ENCODE measurements around the gene ZNF675.
"Not testable (repeated sequence)": the region's sequence is repeated elsewhere in the genome, so short reads cannot be mapped to it uniquely, and the experiment has no call there.

Gene ZNF675

DNA sequence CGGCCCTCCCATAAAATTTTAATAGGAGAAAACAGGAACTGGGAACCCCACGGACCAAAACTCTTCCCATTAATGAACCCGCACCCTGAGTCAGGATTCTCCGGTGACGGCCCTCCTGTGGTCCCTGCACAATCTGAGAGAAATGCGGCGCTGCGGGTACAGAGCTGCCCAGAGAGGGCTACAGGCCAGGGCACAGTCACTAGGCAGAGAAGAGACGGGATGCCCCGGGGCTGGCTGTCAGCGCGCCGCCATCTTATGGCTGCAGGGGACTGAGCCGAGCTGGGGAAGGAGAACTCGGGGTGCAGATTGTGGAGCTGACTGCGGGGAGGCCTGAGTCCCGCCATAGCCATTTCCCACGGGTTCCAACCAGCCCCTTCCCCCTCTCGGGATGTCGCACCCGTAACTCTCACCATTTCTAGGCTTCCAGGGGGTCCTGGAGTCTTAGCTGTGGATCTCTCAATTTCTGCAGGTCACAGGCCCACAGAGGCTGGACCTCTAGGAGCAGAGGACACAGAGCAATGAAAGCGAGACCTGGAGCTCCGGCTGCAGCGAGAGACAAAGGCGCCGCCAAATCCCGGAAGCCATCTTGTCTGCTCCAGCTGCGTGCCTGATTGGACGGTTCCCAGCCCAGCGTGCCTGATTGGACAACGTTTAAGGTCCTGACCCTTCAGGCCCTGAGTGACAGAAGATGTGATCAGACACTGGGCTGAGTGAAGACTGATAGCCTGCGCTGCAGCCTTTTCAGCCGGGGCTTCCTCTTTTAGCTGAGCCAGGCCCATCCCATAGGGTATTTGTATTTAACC, at the start of gene ZNF675:
TSS of gene ZNF675 (minus strand) at position 592 of the 803 bp plus-strand sequence. CDS start at position 413, 179 bp downstream.
- peak; percentile 81 for DNase-seq (ENCODE audit: low read depth, low spot score)

DNA sequence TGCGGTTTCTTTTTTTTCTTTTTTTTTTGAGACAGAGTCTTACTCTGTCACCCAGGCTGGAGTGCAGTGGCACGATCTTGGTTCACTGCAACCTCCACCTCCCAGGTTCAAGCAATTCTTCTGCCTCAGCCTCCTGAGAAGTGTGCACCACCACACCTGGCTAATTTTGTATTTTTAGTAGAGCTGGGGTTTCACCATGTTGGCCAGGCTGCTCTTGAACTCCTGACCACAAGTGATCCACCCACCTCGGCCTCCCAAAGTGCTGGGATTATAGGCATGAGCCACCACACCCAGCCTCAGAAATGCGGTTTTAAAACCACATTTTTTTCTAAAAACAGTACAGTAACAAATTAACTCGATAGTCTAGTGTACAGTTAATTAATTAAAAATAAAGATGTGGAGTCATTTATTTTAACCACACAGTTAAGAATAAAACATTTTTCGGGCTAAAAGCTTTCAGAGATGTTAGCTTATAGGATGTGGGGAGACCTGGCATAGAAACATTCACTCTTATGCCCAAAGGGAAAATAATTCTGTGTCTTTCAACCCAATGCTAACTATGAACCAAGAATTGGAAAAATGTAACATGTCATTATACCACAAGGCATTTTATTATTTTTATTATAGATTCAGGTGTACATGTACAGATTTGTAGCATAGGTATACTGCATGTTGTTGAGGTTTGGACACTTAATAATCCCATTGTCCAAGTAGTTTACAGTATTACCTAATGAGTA, 43.9 kb upstream of the ZNF675 start:
- DNase-seq (ENCODE audit: low read depth, low spot score): not testable (repeated sequence)

DNA sequence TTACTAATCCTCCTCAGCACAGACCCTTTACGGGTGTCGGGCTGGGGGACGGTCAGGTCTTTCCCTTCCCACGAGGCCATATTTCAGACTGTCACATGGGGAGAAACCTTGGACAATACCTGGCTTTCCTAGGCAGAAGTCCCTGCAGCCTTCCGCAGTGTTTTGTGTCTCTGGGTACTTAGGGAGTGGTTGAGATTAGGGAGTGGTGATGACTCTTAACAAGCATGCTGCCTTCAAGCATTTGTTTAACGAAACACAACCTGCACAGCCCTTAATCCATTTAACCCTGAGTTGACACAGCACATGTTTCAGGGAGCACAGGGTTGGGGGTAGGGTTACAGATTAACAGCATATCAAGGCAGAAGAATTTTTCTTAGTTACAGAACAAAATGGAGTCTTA, 37.1 kb upstream of the ZNF675 start:
- not testable (repeated sequence) for DNase-seq (ENCODE audit: low read depth, low spot score)

DNA sequence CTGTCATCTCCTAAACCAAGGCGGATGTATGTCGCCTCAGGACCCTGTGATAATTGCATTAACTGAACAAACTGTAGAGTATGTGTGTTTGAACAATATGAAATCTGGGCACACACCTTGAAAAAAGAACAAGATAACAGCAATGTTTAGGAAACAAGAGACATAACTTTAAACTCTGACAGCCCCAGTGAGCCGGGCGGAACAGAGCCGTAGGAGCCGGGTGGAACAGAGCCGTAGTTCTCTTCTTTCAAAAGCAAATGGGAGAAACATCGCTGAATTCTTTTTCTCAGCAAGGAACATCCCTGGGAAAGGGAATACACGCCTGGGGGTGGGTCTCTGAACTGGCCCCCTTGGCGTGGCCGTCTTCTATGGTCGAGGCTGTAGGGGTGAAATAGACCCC, 31.8 kb upstream of the ZNF675 start:
- no peak for DNase-seq (ENCODE audit: low read depth, low spot score)

DNA sequence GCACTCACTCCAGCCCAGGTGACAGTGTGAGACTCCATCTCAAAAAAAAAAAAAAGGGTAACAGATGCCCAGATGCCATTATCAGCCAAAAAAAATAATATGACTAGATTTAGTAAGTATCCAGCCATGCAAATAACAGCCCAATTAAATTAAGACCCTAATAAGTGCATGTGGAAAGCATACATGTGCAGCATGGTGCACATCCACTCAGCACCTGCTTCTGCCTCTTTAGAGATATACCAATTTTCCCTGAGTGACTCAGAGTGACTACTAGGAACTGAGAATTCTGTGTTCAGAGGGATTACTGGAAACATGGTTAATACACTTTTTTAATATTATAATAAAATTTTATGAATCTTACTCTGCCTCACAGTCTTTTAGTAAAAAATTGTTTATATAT, 29.8 kb upstream of the ZNF675 start:
- DNase-seq (ENCODE audit: low read depth, low spot score): no peak

DNA sequence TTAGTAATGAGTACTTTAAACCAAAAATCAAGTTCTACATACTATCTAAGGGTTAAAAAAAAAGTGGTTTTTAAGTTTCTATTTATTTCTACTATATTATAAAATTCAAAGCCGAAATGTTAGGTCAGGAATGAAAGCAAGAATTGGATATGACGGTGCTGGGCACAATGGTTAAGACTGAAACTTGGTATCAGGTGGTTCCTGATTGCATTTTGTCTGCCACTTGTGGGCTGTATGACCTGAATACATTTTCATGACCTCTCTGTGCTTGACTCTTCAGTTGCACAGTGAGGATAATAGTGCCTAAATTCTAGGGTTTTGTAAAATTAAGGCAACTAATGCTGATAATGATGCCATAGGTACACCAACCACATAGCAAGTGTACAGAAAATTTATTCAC, 22.3 kb upstream of the ZNF675 start:
- DNase-seq (ENCODE audit: low read depth, low spot score): no peak

DNA sequence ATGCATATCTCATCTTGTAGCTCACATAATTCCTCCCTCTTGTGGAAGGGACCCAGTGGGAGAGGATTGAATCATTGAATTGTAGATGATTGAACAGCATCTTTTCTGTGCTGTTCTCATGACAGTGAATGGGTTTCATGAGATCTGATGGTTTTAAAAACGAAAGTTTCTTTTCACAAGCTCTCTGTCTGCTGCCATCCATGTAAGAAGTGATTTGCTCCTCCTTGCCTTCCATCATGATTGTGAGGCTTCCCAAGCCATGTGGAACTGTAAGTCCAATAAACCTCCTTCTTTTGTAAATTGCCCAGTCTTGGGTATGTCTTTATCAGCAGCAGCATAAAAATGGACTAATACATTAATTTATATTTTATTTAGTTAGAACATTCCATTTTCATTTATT, 19.6 kb upstream of the ZNF675 start:
- no peak for DNase-seq (ENCODE audit: low read depth, low spot score)

DNA sequence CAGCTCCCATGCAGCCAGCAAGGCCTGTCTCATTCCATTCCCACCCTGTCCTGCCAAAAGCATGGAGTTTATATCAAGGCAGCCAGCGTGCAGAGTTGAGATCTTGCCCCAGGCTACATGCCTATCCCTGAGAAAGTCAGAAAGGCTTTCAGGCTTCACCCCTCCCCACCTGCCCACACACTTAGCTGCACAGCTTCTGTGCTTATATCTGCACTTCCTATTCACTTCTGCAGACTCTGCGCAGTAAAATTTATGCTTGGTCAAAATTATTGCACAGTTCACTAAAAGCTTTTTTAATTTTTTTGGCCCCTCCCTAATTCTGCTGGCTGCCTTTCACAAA, 12.5 kb upstream of the ZNF675 start:
- no peak for DNase-seq (ENCODE audit: low read depth, low spot score)

DNA sequence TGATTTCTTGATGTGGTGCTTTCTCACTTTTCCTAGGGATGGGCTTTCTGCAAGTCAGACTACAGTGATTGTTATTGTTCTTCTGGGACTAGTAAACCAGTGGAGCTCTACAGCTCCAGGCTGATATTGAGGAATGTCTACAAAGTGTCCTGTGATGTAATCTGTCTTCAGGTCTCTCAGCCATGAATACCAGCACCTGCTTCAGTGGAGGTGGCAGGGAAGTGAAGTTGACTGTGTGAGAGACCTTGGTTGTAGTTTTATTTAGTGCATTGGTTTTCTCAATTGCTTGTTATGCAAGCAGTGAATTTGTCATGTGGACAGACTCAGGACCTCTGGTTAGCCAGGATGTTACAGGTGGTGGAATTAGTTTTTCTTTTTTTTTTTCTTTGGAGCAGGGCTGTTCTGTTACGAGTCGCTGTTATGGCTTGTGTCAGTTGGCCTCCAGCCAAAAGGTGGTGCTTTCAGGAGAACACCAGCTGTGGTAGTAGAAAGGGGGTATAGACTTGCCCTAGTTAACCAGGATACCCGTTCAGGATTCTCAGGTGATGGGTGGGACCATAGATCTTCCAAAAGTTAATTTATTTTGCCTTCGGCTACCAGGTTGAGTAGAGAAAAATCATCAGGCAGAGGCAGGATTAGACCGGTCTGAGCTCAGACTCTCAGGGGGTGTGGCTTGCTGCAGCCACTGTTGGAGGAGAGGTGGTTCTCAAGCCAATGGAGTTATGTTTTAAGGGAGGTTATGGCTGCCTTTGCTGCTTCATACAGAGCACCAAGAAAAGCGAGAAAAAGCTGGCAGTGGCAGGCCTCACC, 11.9 kb upstream of the ZNF675 start:
- no peak for DNase-seq (ENCODE audit: low read depth, low spot score)

DNA sequence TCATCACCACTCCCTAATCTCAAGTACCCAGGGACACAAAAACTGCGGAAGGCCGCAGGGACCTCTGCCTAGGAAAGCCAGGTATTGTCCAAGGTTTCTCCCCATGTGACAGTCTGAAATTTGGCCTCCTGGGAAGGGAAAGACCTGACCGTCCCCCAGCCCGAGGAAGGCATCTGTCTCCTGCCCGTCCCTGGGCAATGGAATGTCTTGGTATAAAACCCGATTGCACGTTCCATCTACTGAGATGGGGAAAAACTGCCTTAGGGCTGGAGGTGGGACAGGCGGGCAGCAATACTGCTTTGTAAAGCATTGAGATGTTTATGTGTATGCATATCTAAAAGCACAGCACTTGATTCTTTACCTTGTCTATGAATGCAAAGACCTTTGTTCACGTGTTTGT, 5.9 kb upstream of the ZNF675 start:
- not testable (repeated sequence) for DNase-seq (ENCODE audit: low read depth, low spot score)

DNA sequence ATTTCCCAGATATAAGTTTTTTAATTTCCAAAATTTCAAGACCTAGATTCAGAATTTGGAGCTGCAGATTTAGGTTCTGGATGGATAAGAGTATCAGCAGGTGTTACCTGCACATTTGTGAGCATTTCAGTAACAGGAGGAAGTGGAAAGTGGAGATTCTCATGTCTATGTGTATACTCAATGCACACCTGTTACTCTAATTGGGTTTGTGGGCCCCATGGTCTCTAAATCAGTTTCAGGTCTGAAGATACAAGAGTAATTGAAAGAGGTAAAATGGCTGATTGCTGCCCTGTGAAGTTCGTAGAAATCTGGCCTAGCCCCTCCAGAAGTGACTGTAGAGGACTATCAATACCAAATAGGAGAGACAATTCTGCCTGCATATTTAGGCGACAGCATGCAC, 13.9 kb downstream of the ZNF675 start:
- DNase-seq (ENCODE audit: low read depth, low spot score): no peak

DNA sequence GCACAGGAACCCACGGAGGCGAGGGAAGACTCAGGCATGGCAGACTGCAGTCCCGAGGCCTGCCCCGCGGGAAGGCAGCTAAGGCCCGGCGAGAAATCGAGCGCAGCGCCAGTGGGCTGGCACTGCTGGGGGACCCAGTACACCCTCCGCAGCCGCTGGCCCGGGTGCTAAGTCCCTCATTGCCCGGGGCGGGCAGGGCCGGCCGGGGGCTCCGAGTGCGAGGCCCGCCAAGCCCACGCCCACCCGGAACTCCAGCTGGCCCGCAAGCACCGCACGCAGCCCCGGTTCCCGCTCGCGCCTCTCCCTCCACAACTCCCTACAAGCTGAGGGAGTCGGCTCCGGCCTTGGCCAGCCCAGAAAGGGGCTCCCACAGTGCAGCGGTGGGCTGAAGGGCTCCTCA, 18.4 kb downstream of the ZNF675 start:
- DNase-seq (ENCODE audit: low read depth, low spot score): not testable (repeated sequence)

DNA sequence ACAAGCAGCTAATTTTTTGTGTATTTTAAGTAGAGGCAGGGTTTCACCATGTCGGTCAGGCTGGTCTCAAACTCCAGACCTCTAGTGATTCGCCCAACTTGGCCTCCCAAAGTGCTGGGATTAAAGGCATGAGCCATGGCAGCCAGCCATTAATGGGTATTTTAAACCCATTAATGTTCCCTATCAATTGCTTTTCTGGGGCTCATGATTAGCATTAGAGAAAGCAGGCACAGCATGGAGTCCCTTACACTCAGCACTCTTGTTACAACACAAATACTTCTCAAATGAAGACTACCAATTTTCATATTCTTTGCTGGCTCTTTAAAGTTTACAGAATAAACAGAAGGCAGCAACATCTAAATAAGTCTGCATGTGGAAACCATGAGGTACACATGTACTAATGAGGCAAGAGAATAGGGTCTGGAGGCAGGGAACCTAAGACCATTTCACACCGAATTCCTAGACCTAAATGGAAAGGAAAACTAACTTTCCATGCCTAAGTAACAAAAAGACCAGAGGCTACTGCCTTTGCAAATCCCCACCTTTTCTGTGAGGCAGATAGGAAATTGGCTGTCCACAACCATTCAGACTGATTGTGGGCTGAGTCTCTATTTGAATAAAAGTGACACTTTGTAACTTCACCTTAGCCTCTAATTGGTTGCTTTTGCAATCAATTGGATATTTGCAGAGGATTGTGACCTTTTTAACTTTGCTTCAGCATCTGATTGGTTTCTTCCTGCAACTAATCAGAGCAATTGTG, 21.2 kb downstream of the ZNF675 start:
- no peak for DNase-seq (ENCODE audit: low read depth, low spot score)

DNA sequence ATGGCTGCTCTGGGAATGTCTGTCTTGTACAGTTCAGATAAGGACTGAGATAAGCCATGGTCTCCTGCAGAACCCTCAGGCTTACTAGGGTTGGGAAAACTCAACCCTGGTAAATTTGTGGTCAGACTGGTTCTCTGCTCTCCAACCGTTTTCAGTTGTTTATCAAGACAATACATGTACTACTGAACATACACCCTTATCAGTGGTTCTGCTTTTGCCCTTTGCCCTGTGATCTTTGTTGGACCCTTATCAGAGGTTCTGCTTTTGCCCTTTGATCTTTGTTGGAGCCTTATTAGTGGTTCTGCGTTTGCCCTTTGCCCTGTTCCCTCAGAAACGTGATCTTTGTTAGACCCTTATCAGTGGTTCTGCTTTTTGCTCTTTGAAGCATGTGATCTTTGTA, 37.2 kb downstream of the ZNF675 start:
- DNase-seq (ENCODE audit: low read depth, low spot score): not testable (repeated sequence)

Measured in activated CD4-positive, CD25-positive, alpha-beta regulatory T cell treated with anti-CD3 and anti-CD28 coated beads, Interleukin-2, amount 50 U/mL, for 16 hours (primary cell).